GM12878 (cell line): ENCODE results near the gene PLXNB3. TPM values are rescaled to one million over a fixed set of nuclear protein-coding genes. Genes with fewer than 3 reads are reported as not detected.

Experiments used
- ATAC-seq: fragments of 200-7000 bp; cut with Tn5 transposase; 3 replicates; pipeline ENCODE4 v1.9.1; 2020; ENCODE audit warnings: mild to moderate bottlenecking, moderate library complexity
- BruUV-seq: library from RNA; stranded (reverse); fragments of 400-500 nt; replicated peaks from 2 replicates; lab custom pipeline; 2021; lab: Mats Ljungman, UMichigan
- CTCF ChIA-PET: fragments of 300-600 bp; sonication (Branson Sonifier 250); formaldehyde crosslinking; extraction: SDS; loops from one replicate; lab custom pipeline; 2021; ENCODE audit warnings: inconsistent platforms; lab: Yijun Ruan, JAX
- POLR2A ChIA-PET: fragments of 350-600 bp; formaldehyde crosslinking; extraction: SDS; loops from one replicate; lab custom pipeline; 2021; ENCODE audit warnings: inconsistent platforms; lab: Charles Lee
- RAD21 ChIA-PET: fragments of 300-600 bp; sonication (Branson Sonifier 250); formaldehyde crosslinking; loops from one replicate; lab custom pipeline; 2023; ENCODE audit warnings: antibody characterized with exemption; ENCODE audit not compliant: unreplicated experiment; lab: Charles Lee
- SMC1A ChIA-PET: fragments of 300-600 bp; sonication (Branson Sonifier 250); formaldehyde crosslinking; loops from one replicate; lab custom pipeline; 2023; ENCODE audit not compliant: unreplicated experiment, uncharacterized antibody; lab: Charles Lee
- DNase-seq: peaks from one replicate; pipeline ENCODE4 v3.0.0-alpha.2; 2011; ENCODE audit warnings: low read depth, low spot score
- FAIRE-seq: peaks from 3 replicates; lab custom pipeline; 2011; peaks lifted over from hg19 to GRCh38; lab: Jason Lieb, UNC
- H2AFZ ChIP-seq: 2 replicates; pipeline ENCODE4 v1.6.0; 2011; ENCODE audit warnings: low read depth, low read length, control low read depth; ENCODE audit not compliant: control insufficient read depth
- H3K27ac ChIP-seq: 2 replicates; pipeline ENCODE4 v1.5.1; 2011; ENCODE audit warnings: control low read depth; ENCODE audit not compliant: control insufficient read depth, insufficient read depth
- H3K27me3 ChIP-seq, 2 experiments: replicated peaks in 1 of 2; 2 replicates each; pipeline versions ENCODE4 v1.6.0 to v1.6.1; 2011; ENCODE audit warnings: low read length in 1 of 2; ENCODE audit not compliant: control insufficient read depth in 2 of 2, insufficient read depth in 2 of 2
- H3K36me3 ChIP-seq, 2 experiments: 2 replicates each; pipeline ENCODE4 v1.5.1; 2011; ENCODE audit warnings: low read length in 1 of 2; ENCODE audit not compliant: control insufficient read depth in 2 of 2, insufficient read depth in 2 of 2
- H3K4me1 ChIP-seq: 2 replicates; pipeline ENCODE4 v1.6.1; 2011; ENCODE audit warnings: mild to moderate bottlenecking, low read length, moderate library complexity, mixed read lengths; ENCODE audit not compliant: control insufficient read depth, insufficient read depth
- H3K4me2 ChIP-seq: 2 replicates; pipeline ENCODE4 v1.6.0; 2011; ENCODE audit warnings: control low read depth; ENCODE audit not compliant: control insufficient read depth, insufficient read depth
- H3K4me3 ChIP-seq: fragments of 200-600 bp; sonication (generic); 2 replicates; pipeline ENCODE4 v1.5.1; 2016
- H3K79me2 ChIP-seq: 2 replicates; pipeline ENCODE4 v1.6.0; 2011; ENCODE audit warnings: low read length; ENCODE audit not compliant: control insufficient read depth, insufficient read depth
- H3K9ac ChIP-seq: 2 replicates; pipeline ENCODE4 v1.8.0; 2011; ENCODE audit warnings: low read length, control low read depth, mixed read lengths; ENCODE audit not compliant: control insufficient read depth, insufficient read depth
- H3K9me3 ChIP-seq: replicated peaks from 3 replicates; pipeline ENCODE4 v1.5.1; 2011; ENCODE audit warnings: mild to moderate bottlenecking, low read length; ENCODE audit not compliant: control insufficient read depth, insufficient read depth
- H4K20me1 ChIP-seq: 2 replicates; pipeline ENCODE4 v1.6.0; 2011; ENCODE audit not compliant: control insufficient read depth, insufficient read depth
- ATF2 ChIP-seq: IDR thresholded peaks from 2 replicates; pipeline ENCODE4 v1.6.1; 2012; ENCODE audit warnings: low read length, inconsistent platforms
- CBX3 ChIP-seq: fragments of 200-600 bp; sonication (generic); IDR thresholded peaks from 2 replicates; pipeline ENCODE4 v1.6.1; 2016; ENCODE audit warnings: low read depth, borderline replicate concordance
- CUX1 ChIP-seq: IDR thresholded peaks from 2 replicates; pipeline ENCODE4 v1.6.1; 2012; ENCODE audit warnings: improper control_type of control experiment, low read depth, low read length; ENCODE audit not compliant: insufficient replicate concordance
- HDAC2 ChIP-seq: fragments of 200-600 bp; sonication (generic); IDR thresholded peaks from 2 replicates; pipeline ENCODE4 v1.6.1; 2017
- HDGF ChIP-seq: fragments of 450-650 bp; IDR thresholded peaks from 2 replicates; pipeline ENCODE4 v1.6.1; 2016; ENCODE audit warnings: antibody characterized with exemption
- IKZF2 ChIP-seq, 2 experiments: fragments of 450-650 bp; IDR thresholded peaks; 2 replicates each; pipeline ENCODE4 v1.6.1; 2017; ENCODE audit warnings: mild to moderate bottlenecking in 2 of 2, moderate library complexity in 2 of 2
- JUND ChIP-seq: IDR thresholded peaks from 2 replicates; pipeline ENCODE4 v1.6.1; 2012; ENCODE audit warnings: low read depth, mild to moderate bottlenecking, low read length, improper control_type of control experiment, moderate library complexity
- PAX8 ChIP-seq: fragments of 450-650 bp; IDR thresholded peaks from 2 replicates; pipeline ENCODE4 v1.6.1; 2017; ENCODE audit warnings: mild to moderate bottlenecking, moderate library complexity
- RAD51 ChIP-seq: fragments of 450-650 bp; IDR thresholded peaks from 2 replicates; pipeline ENCODE4 v1.6.1; 2016; ENCODE audit warnings: moderate library complexity, mild to moderate bottlenecking, inconsistent platforms
- SMC3 ChIP-seq: IDR thresholded peaks from 2 replicates; pipeline ENCODE4 v1.6.1; 2011; ENCODE audit warnings: low read length, improper control_type of control experiment, borderline replicate concordance
- SP1 ChIP-seq: IDR thresholded peaks from one replicate; pipeline ENCODE4 v1.6.1; 2011; ENCODE audit warnings: low read depth, low read length
- SREBF2 ChIP-seq: IDR thresholded peaks from 2 replicates; pipeline ENCODE4 v1.6.1; 2012; ENCODE audit warnings: mild to moderate bottlenecking, low read length
- YBX1 ChIP-seq: fragments of 450-650 bp; IDR thresholded peaks from 2 replicates; pipeline ENCODE4 v1.6.1; 2016; ENCODE audit warnings: antibody characterized with exemption
- ZNF592 ChIP-seq: fragments of 450-650 bp; IDR thresholded peaks from 2 replicates; pipeline ENCODE4 v1.6.1; 2017; ENCODE audit warnings: mild to moderate bottlenecking, moderate library complexity
- WGBS: methylation state at CpG from one replicate; pipeline ENCODE4 v1.1.6; 2016; ENCODE audit warnings: low lambda C conversion rate; ENCODE audit not compliant: insufficient replicate concordance, insufficient coverage; ENCODE audit errors: missing lambda C conversion rate; 5-methylcytosine and 5-hydroxymethylcytosine counted together
- in situ Hi-C: fragments of 300-500 bp; cut with MboI; formaldehyde crosslinking; loops from 9 replicates; pipeline ENCODE4 v1.14.3; 2018; ENCODE audit warnings: mixed read lengths
- intact Hi-C: fragments of 100-400 bp; cut with micrococcal nuclease; formaldehyde crosslinking; loops from one replicate; pipeline ENCODE4 v1.14.2; 2022; ENCODE audit not compliant: unreplicated experiment
- polyA plus RNA-seq, 11 experiments: library from polyadenylated mRNA; depleted of rRNA in 4 of 11; unstranded in 6 of 11; stranded (reverse) in 5 of 11; fragments of >200 nt; fragmentation: Nextera tagmentation in 4 of 11; fragmentation: Illumina TruSeq in 1 of 11; extraction: Ambion mirVana in 4 of 11; extraction: Trizol in 1 of 11; gene quantifications; 1 replicate in 1 of 11; 2 replicates in 10 of 11; pipeline versions ENCODE4 v1.2.1 to v1.2.3, GENCODE V29; 2011 to 2016; ENCODE audit warnings: inconsistent platforms in 2 of 11, missing spikeins in 2 of 11, low read depth in 1 of 11
- total RNA-seq, 4 experiments: library from RNA; depleted of rRNA in 3 of 4; stranded (reverse); fragments of >200 nt in 3 of 4; fragmentation: Illumina TruSeq in 1 of 4; extraction: Trizol in 1 of 4; gene quantifications; 2 replicates each; pipeline versions ENCODE4 v1.2.1 to v1.2.3, GENCODE V29; 2013 to 2021

PLXNB3 gene
- total and polyA plus RNA-seq, 10 of the 15 experiments (the other 5 are each of a cell fraction or from before 2014, with no cell fraction given), result 0.06 to 0.68 (median 0.19) TPM; not detected in 4

GRCh38 chrX:153724252-153725038, 39.6 kb upstream of the PLXNB3 start, which contains the start of the genes ABCD1 and BCAP31:
Gene ABCD1 (plus strand): TSS chrX:153724856. CDS start chrX:153725267, 411 bp downstream.
Gene BCAP31 (minus strand): TSS chrX:153724387. CDS start chrX:153723244, 1,143 bp downstream.
- peak; percentile 31 for FAIRE-seq
- in situ Hi-C loops, result no loop called here
- H3K4me1 ChIP-seq, result peaks cover 30% of the 10 kb centered on the region
- no peak for TF ChIP-seq ATF2
- TF ChIP-seq RAD51, result no peak
- no peak for TF ChIP-seq SP1
- TF ChIP-seq YBX1, result no peak
- TF ChIP-seq HDAC2, result no peak
- no peak for TF ChIP-seq ZNF592
- TF ChIP-seq IKZF2 (IDR thresholded peaks at IDR 0.05), result no peak
- no peak for TF ChIP-seq PAX8
- no peak for TF ChIP-seq HDGF
- no peak for TF ChIP-seq SREBF2
- no peak for TF ChIP-seq CUX1
- TF ChIP-seq JUND, result no peak
- TF ChIP-seq CBX3, result no peak
- TF ChIP-seq SMC3, result no peak

More at GRCh38 chrX:153724252-153725038, 39.6 kb upstream of the PLXNB3 start, which contains the start of the genes ABCD1 and BCAP31:
- Histone ChIP-seq H3K27me3 (no peaks in the 10 kb centered on the region), H3K9ac (peak within 1 kb of the TSS; percentile 60), H2AFZ (peak within 1 kb of the TSS; percentile 52; the same call in 1 of the 2 replicates), H3K79me2 (peaks cover 17% of the 10 kb centered on the region), H3K9me3 (no peaks in the 10 kb centered on the region; the same call in 2 of the 3 replicates), H3K4me2 (peak within 1 kb of the TSS; percentile 71), H3K27ac (peak within 1 kb of the TSS; percentile 64), H3K4me3 (peak within 1 kb of the TSS; percentile 70), H4K20me1 (no peaks in the 10 kb centered on the region), H3K36me3 (peaks cover 0 to 5% of the 10 kb centered on the region in 2 experiments; a peak in 3 of 4 replicates)
- CTCF ChIA-PET, result no interaction called here
- POLR2A ChIA-PET, result no interaction called here
- SMC1A ChIA-PET, result no interaction called here
- peak; percentile 77 for ATAC-seq
- 13% methylated on average over 35 of the region's 88 CpGs for WGBS
- BruUV-seq, result no TSS peak
- intact Hi-C loops, result loop anchor here (5.0 kb wide), 1 partner anchor 203 kb away; the partner anchor contains the start of gene ARHGAP4
- DNase-seq, result peak; percentile 32
- RAD21 ChIA-PET, result interaction anchor here (0.6 to 1.3 kb wide), 2 partner anchors 35 to 37 kb away, joined by 3 to 4 read pairs; partner anchors contain the start of gene SLC6A8
